Small intestine (tissue), 7 donors: ENCODE results near the gene FAT1. TPM values are rescaled to one million over a fixed set of nuclear protein-coding genes. Genes with fewer than 3 reads are reported as not detected.
"Not testable (repeated sequence)": the region's sequence is repeated elsewhere in the genome, so short reads cannot be mapped to it uniquely, and the experiment has no call there.

Source experiments
- DNase-seq, 2 donors: peaks; one replicate each; pipeline versions ENCODE4 v3.0.0 to v3.0.0-alpha.2; 2013
- FAIRE-seq: peaks from 2 replicates; lab custom pipeline; 2012; peaks lifted over from hg19 to GRCh38; lab: Jason Lieb, UNC
- H3K27ac ChIP-seq, 3 donors: one replicate each; pipeline ENCODE4 v1.5.1; 2013; ENCODE audit warnings: low read length in 2 of 3, mild to moderate bottlenecking in 2 of 3, control low read depth in 1 of 3, inconsistent platforms in 1 of 3, low read depth in 1 of 3, moderate library complexity in 1 of 3
- H3K27me3 ChIP-seq, 3 donors: one replicate each; pipeline ENCODE4 v1.6.1; 2013; ENCODE audit warnings: low read length in 3 of 3, inconsistent platforms in 1 of 3; ENCODE audit not compliant: control insufficient read depth in 3 of 3, insufficient read depth in 3 of 3
- H3K36me3 ChIP-seq, 3 donors: one replicate each; pipeline ENCODE4 v1.6.1; 2013; ENCODE audit warnings: low read length in 3 of 3, inconsistent platforms in 1 of 3, low read depth in 1 of 3, mild to moderate bottlenecking in 1 of 3, moderate library complexity in 1 of 3; ENCODE audit not compliant: control insufficient read depth in 3 of 3, insufficient read depth in 2 of 3
- H3K4me1 ChIP-seq, 3 donors: one replicate each; pipeline ENCODE4 v1.6.1; 2013; ENCODE audit warnings: low read length in 2 of 3, inconsistent platforms in 1 of 3, low read depth in 1 of 3, mild to moderate bottlenecking in 1 of 3, moderate library complexity in 1 of 3; ENCODE audit not compliant: control insufficient read depth in 3 of 3, insufficient read depth in 2 of 3
- H3K4me3 ChIP-seq, 3 donors: one replicate each; pipeline ENCODE4 v1.5.1; 2013; ENCODE audit warnings: low read length in 3 of 3, control low read depth in 1 of 3, inconsistent platforms in 1 of 3, low read depth in 1 of 3, mild to moderate bottlenecking in 1 of 3, moderate library complexity in 1 of 3
- H3K9me3 ChIP-seq, 2 donors: one replicate each; pipeline ENCODE4 v1.6.1; 2013; ENCODE audit warnings: low read depth in 1 of 2, low read length in 1 of 2; ENCODE audit not compliant: control insufficient read depth in 2 of 2, insufficient read depth in 1 of 2
- WGBS, 3 donors: extraction: QIAGEN DNeasy Blood & Tissue Kit; methylation state at CpG; one replicate each; pipeline ENCODE4 v1.1.7; 2013; 5-methylcytosine and 5-hydroxymethylcytosine counted together
- polyA plus RNA-seq, 4 donors: library from polyadenylated mRNA; stranded (reverse) in 3 of 4; unstranded in 1 of 4; fragments of 200-250 nt in 3 of 4; fragments of 120-200 nt in 1 of 4; gene quantifications; one replicate each; pipeline versions ENCODE4 v1.2.1 to v1.2.3, GENCODE V29; 2013
- donor health status: healthy with polysubstance abuse.
- donor health status: control.
- donor health status: control.
- donor health status: Bipolar disorder and iron deficiency.
- donor health status: healthy.

The FAT1 gene
- polyA plus RNA-seq, 4 donors: 62.4 to 189 (median 83.6) TPM

DNA sequence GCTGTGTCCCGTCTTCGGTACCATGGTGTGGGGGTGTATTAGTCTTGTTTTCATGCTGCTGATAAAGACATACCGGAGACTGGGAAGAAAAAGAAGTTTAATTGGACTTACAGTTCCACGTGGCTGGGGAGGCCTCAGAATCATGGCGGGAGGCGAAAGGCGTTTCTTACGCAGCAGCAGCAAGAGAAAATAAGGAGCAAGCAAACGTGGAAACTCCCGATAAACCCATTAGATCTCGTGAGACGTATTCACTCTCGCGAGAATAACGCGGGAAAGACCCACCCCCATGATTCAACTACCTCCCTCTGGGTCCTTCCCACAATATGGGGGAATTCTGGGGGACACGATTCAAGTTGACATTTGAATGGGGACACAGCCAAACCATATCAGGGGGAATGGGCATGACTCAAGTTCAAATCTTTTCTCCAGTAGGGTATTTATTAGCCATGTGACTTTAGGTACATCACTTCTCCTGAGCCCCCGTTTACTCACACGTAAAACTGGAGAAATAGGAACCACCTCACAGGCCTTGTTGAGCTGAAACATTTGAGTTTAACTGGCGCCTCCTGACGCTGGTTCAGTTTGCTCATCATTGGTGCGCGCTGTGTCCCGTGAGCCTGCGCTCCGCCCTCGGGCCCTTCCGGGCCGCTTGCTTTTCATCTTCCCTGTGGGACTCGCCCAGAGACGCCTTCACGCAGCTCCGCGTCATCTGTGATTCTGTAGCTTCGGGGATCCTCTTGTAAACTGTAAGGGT, 35.5 kb upstream of the FAT1 start:
- 95 to 96% (median 95%) methylated on average over 35 of the region's 35 CpGs for WGBS, 3 donors
- H3K27me3 ChIP-seq: no peaks in the 10 kb centered on the region
- DNase-seq (no peak), FAIRE-seq (no peak)
- no peak overlapping the region for H3K4me3 ChIP-seq
- H3K27ac ChIP-seq: no peak overlapping the region
- no peaks in the 10 kb centered on the region for H3K9me3 ChIP-seq
- H3K36me3 ChIP-seq: no peaks in the 10 kb centered on the region
- peaks cover 3 to 22% (median 7%) of the 10 kb centered on the region in 3 donors for H3K4me1 ChIP-seq

DNA sequence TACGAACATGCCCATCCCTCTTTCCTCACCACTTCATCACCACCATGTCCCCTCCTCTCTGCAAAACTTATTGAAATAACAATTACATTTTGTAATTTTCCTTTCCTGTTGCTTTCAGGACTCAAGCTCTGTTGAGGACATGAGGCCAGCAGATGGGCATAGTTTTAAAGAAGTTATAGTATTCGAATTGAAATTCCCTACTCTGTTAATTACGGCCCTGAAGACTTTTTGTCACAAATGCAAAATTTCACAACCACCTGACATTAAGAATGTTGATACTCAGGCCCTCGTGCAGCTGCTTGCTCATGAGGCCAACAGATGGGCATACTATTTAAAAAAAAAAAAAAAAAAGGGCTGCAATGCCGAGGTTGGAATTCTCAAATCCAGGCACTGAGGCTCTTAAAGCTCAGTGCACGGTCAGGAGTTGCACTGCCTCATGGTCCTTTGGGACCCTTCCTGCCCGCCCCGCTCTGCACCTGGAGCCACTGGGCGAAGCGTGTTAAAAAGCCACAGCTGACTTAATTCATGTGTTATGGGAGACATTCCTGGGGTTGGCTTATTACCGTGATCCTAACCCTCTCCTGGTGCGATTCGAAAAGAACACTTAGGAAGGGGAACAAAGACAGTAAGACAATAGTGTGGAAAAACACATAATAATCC, 34.2 kb upstream of the FAT1 start:
- Histone ChIP-seq H3K27ac (no peak overlapping the region), H3K4me1 (peaks cover 3 to 22% (median 7%) of the 10 kb centered on the region in 3 donors), H3K9me3 (no peaks in the 10 kb centered on the region), H3K4me3 (no peak overlapping the region), H3K27me3 (no peaks in the 10 kb centered on the region), H3K36me3 (no peaks in the 10 kb centered on the region)
- no peak for DNase-seq
- 82 to 88% (median 86%) methylated on average over 13 of the region's 13 CpGs for WGBS, 3 donors
- no peak for FAIRE-seq

DNA sequence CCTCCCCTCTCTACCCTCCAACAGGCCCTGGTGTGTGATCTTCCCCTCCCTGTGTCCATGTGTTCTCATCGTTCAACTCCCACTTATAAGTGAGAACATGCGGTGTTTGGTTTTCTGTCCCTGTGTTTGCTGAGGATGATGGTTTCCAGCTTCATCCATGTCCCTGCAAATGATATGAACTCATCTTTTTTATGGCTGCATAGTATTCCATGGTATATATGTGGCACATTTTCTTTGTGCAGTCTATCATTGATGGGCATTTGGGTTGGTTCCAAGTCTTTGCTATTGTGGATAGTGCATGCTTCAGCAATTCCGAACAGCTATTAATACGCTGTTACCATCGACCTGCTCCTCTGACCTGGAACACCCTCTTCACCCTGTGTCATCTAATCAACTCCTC, 32.9 kb upstream of the FAT1 start:
- Histone ChIP-seq H3K4me1 (peaks cover 3 to 20% (median 7%) of the 10 kb centered on the region in 3 donors), H3K27ac (peak overlapping the region in 2 of 3 donors; percentile 47 to 91)
- H3K27me3 ChIP-seq, FAIRE-seq, H3K9me3 ChIP-seq, DNase-seq, H3K4me3 ChIP-seq, H3K36me3 ChIP-seq: not testable (repeated sequence)
- WGBS, 3 donors: 83 to 94% (median 92%) methylated on average over 5 of the region's 5 CpGs

DNA sequence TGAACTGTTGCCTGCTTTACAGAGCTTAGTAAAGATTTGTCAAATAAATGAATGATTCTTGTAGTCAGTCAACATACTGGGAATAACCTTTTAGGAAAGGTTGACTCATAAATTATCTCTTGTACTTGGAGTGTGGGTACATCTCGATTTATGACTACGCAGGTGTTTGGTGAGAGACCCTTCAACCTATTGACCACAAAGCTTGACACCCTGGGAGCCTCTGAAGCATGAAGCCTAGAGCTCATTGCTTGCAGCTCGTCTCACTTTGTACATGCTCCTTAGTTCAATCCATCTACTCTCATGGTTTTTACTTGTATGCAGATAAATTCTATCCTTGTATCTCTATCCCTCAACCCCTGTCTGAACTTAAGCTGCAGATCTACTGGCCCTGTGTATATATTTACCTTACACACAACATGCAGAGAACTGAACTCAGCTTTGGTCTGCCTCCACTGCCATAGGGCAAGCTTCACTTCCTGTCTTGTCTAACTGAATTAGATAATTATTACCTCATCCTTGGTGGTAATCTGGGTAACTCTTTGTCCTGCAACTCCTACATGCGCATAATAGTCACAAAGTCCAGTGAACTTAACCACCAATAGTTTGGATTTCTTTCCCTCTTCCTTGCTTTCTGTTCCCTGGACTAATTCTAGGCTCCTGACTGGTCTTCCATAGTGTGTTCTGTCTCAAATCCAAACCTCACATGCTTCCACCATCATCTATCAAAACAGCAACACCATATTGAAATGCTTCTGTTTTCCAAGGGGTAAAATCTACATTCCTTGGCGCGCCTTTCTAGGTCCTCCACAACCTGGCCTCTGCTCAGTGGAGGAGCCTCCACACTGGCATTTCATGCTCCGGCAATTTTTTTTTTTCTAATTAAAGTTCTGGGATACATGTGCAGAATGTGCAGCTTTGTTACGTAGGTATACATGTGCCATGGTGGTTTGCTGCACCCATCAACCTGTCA, 32.2 kb upstream of the FAT1 start:
- no peaks in the 10 kb centered on the region for H3K9me3 ChIP-seq
- no peak overlapping the region for H3K4me3 ChIP-seq
- H3K4me1 ChIP-seq: peaks cover 3 to 19% (median 7%) of the 10 kb centered on the region in 3 donors
- H3K27me3 ChIP-seq: no peaks in the 10 kb centered on the region
- FAIRE-seq: no peak
- 70 to 81% (median 71%) methylated on average over 8 of the region's 8 CpGs for WGBS, 3 donors
- no peaks in the 10 kb centered on the region for H3K36me3 ChIP-seq
- peak; percentile 84 to 92 for DNase-seq
- H3K27ac ChIP-seq: peak overlapping the region; percentile 80 to 91 (median 83)

DNA sequence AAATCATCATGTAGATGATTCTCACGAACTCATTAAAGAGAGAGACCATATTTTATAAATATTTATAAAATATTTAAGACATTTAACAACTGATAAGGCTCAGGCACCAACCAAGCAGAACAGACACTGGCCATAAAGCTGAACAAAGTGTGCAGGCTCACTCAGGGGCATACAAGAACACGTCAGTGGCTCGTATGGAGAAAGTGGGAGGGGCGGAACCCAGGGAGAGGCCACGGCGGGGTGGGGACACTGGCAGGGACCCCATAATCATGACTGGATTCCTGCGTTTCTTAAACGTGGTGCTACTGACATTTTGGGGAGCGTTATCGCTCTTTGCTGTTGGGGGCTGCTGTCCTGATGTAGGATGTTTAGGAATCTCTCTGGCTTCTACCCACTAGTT, 31.3 kb upstream of the FAT1 start:
- H3K36me3 ChIP-seq: no peaks in the 10 kb centered on the region
- peaks cover 3 to 21% (median 7%) of the 10 kb centered on the region in 3 donors for H3K4me1 ChIP-seq
- H3K4me3 ChIP-seq: no peak overlapping the region
- peak in 1 of 2 donors; percentile 39 for DNase-seq
- H3K9me3 ChIP-seq: no peaks in the 10 kb centered on the region
- no peaks in the 10 kb centered on the region for H3K27me3 ChIP-seq
- peak overlapping the region in 2 of 3 donors; percentile 83 to 91 for H3K27ac ChIP-seq
- WGBS, 3 donors: 75 to 81% (median 79%) methylated on average over 10 of the region's 10 CpGs
- no peak for FAIRE-seq

DNA sequence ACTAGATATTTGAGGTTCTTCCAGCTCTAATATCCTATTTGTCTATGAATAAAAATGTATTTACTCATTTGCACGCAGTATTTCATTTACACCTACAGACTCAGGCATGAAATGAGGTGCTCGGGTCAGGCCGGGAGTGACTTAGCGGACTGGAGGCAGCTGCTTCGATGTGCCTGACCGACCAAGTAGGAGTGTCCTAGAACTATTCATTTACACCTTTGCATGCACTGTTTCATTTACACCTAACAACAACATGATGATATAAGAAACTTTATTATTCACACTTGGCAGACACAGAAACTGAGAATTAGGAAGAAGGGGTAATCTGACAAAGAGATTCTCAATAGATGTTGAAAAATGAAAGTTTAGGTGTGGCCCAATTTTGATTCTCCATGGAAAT, 28.7 kb upstream of the FAT1 start:
- no peaks in the 10 kb centered on the region for H3K9me3 ChIP-seq
- H3K4me3 ChIP-seq: no peak overlapping the region
- no peak overlapping the region for H3K27ac ChIP-seq
- WGBS, 3 donors: 84 to 95% (median 92%) methylated on average over 6 of the region's 6 CpGs
- no peaks in the 10 kb centered on the region for H3K36me3 ChIP-seq
- FAIRE-seq (no peak), DNase-seq (no peak)
- H3K27me3 ChIP-seq: no peaks in the 10 kb centered on the region
- H3K4me1 ChIP-seq: peaks cover 5 to 26% (median 7%) of the 10 kb centered on the region in 3 donors

DNA sequence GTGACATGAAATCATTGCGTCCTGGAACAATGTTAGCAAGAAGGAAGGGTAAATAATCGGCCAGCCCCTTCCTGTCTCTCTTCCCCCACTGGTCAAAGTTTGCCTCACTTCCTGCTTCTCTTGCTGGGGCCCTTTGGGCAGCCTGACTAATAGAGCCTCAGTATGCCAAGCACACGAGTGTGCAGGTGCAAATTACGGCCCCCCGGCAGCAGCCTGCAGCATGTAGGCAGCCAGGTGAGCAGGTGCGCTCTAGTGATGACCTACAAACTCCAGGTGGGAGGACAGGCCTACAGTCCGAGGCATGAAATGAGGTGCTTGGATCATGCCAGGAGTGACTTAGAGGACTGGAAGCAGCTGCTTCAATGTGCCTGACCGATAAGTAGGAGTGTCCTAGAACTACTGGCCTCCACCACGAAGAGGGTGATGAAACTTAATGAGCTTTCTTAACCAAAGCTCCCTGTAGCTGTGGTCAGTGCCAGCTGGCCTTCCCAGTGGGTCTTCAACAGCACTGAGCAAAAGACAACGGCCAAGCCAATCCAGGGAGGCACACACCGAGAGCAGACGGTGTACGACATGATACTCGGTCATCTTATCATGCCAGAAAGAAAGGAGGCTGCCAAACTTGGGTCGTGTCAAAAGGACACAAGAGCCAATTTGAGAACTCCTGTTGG, 26.1 kb upstream of the FAT1 start:
- FAIRE-seq: no peak
- no peak overlapping the region for H3K27ac ChIP-seq

More for the DNA sequence above, 26.1 kb upstream of the FAT1 start:
- H3K36me3 ChIP-seq: no peaks in the 10 kb centered on the region
- H3K4me1 ChIP-seq: peaks cover 0 to 9% (median 2%) of the 10 kb centered on the region in 3 donors
- no peak overlapping the region for H3K4me3 ChIP-seq
- H3K9me3 ChIP-seq: no peaks in the 10 kb centered on the region
- no peaks in the 10 kb centered on the region for H3K27me3 ChIP-seq
- DNase-seq: peak; percentile 56 to 68
- 51 to 71% (median 54%) methylated on average over 15 of the region's 15 CpGs for WGBS, 3 donors
